ENCODE data around the gene DLG2.

DNA sequence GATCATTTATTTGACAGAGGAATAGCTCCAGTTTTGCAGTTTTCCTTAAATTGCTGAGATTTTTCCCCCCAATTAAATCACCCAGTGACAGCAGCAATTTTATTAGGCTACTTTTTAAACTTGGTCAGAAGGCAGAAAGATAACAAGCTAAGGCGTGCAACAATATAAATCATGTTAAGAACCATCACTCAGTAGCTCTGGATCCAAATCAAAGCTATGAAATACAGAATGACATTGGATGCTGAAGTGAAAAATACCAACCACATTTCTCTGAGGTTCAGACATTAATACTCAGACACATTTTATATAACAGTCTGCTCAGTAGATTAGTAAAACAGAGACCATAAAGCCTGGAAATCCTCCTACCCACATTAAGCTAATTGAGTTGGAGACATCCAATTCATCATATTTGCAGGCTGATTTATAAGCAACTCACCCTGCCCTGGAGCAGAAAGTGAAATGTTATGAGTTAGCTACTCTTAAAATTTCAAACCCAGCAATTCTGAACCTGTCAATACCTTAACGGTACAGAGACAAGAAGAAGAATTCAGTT lies 1108.4 kb downstream of the DLG2 start:
- TF ChIP-seq, protein P1, sequence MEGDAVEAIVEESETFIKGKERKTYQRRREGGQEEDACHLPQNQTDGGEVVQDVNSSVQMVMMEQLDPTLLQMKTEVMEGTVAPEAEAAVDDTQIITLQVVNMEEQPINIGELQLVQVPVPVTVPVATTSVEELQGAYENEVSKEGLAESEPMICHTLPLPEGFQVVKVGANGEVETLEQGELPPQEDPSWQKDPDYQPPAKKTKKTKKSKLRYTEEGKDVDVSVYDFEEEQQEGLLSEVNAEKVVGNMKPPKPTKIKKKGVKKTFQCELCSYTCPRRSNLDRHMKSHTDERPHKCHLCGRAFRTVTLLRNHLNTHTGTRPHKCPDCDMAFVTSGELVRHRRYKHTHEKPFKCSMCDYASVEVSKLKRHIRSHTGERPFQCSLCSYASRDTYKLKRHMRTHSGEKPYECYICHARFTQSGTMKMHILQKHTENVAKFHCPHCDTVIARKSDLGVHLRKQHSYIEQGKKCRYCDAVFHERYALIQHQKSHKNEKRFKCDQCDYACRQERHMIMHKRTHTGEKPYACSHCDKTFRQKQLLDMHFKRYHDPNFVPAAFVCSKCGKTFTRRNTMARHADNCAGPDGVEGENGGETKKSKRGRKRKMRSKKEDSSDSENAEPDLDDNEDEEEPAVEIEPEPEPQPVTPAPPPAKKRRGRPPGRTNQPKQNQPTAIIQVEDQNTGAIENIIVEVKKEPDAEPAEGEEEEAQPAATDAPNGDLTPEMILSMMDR (IDR thresholded peaks at IDR 0.05), result no peak
- no peak for TF ChIP-seq POLR2A (IDR thresholded peaks at IDR 0.05)
